B cell (primary cell): ENCODE results near the gene NTNG1.

Experiments
- EZH2 ChIP-seq: IDR thresholded peaks from 2 replicates; pipeline ENCODE4 v1.6.1; 2012; ENCODE audit warnings: borderline replicate concordance, low read depth, mild to moderate bottlenecking, moderate library complexity, low read length; ENCODE audit not compliant: insufficient read depth, poor library complexity, severe bottlenecking
- TF ChIP-seq, protein P1 (sequence below): fragments of 200-600 bp; IDR thresholded peaks from one replicate; pipeline ENCODE4 v1.8.0; 2022; ENCODE audit warnings: antibody characterized with exemption, mild to moderate bottlenecking

DNA sequence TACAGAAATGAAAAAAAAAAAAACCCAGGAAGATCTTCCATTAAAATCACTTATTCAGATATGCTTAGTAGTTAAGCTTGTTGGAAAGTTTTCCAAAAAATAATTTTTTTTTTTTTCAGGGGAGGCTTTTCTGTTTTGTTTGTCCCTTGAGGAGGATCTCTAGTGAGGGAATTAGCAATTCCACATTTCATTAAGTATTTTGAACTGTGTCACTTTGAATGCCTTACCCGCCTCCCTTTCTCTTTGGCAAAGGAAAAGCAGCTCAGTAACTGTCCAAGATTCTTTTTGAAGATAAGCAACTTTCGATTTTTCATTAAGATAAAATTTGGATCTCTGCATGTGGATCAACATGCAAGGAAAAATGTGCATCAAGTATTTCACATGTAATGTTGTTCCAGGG, 1.8 kb downstream of the NTNG1 start:
- TF ChIP-seq EZH2, result no peak
- TF ChIP-seq, protein P1, sequence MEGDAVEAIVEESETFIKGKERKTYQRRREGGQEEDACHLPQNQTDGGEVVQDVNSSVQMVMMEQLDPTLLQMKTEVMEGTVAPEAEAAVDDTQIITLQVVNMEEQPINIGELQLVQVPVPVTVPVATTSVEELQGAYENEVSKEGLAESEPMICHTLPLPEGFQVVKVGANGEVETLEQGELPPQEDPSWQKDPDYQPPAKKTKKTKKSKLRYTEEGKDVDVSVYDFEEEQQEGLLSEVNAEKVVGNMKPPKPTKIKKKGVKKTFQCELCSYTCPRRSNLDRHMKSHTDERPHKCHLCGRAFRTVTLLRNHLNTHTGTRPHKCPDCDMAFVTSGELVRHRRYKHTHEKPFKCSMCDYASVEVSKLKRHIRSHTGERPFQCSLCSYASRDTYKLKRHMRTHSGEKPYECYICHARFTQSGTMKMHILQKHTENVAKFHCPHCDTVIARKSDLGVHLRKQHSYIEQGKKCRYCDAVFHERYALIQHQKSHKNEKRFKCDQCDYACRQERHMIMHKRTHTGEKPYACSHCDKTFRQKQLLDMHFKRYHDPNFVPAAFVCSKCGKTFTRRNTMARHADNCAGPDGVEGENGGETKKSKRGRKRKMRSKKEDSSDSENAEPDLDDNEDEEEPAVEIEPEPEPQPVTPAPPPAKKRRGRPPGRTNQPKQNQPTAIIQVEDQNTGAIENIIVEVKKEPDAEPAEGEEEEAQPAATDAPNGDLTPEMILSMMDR, result no peak
